Activated CD4-positive, alpha-beta T cell treated with anti-CD3 and anti-CD28 coated beads for 24 hours (primary cell): Measurements from ENCODE around the gene SDR9C7.

ENCODE experiments used
- DNase-seq, 2 donors: peaks; one replicate each; pipeline ENCODE4 v3.0.0-alpha.2; 2020; ENCODE audit warnings: low read depth in 2 of 2

The SDR9C7 gene

GRCh38 chr12:56877195-56878009 lies 56.8 kb downstream of the SDR9C7 start:
- no peak for DNase-seq

GRCh38 chr12:56874821-56875220 lies 59.4 kb downstream of the SDR9C7 start:
- no peak for DNase-seq

GRCh38 chr12:56873382-56873781 lies 60.8 kb downstream of the SDR9C7 start:
- DNase-seq: no peak
